CD4-positive, alpha-beta T cell (primary cell): ENCODE data around the gene FBXW4. TPM values are rescaled to one million over a fixed set of nuclear protein-coding genes. Genes with fewer than 3 reads are reported as not detected.

Source experiments
- ATAC-seq: fragments of 200-7000 bp; cut with Tn5 transposase; one replicate; pipeline ENCODE4 v1.10.0; 2022; ENCODE audit warnings: mild to moderate bottlenecking; ENCODE audit not compliant: poor library complexity
- CTCF ChIA-PET: fragments of 350-600 bp; sonication (Branson Sonifier 250); formaldehyde crosslinking; loops from one replicate; lab custom pipeline; 2021; ENCODE audit warnings: antibody characterized with exemption, inconsistent platforms; lab: Charles Lee
- POLR2A ChIA-PET: fragments of 350-600 bp; sonication (Branson Sonifier 250); formaldehyde crosslinking; loops from one replicate; lab custom pipeline; 2021; ENCODE audit warnings: antibody characterized with exemption, inconsistent platforms; lab: Charles Lee
- DNase-seq, 14 experiments: peaks; one replicate each; pipeline ENCODE4 v3.0.0-alpha.2; 2013 to 2020; ENCODE audit warnings: mixed read lengths in 2 of 14
- H3K27ac ChIP-seq, 2 donors: one replicate each; pipeline versions ENCODE4 v1.5.1 to v1.7.0; 2013; ENCODE audit warnings: low read length in 2 of 2, low read depth in 1 of 2, mild to moderate bottlenecking in 1 of 2
- H3K27me3 ChIP-seq, 2 experiments: 1 replicate in 1 of 2; 2 replicates in 1 of 2; pipeline versions ENCODE4 v1.6.1 to v1.7.0; 2013; ENCODE audit warnings: low read length in 2 of 2, control low read depth in 1 of 2, mild to moderate bottlenecking in 1 of 2, moderate library complexity in 1 of 2; ENCODE audit not compliant: insufficient read depth in 2 of 2, control insufficient read depth in 1 of 2
- H3K36me3 ChIP-seq: one replicate; pipeline ENCODE4 v1.6.1; 2013; ENCODE audit warnings: low read length, control low read depth; ENCODE audit not compliant: insufficient read depth
- H3K4me1 ChIP-seq: one replicate; pipeline ENCODE4 v1.6.1; 2013; ENCODE audit warnings: low read length, control low read depth; ENCODE audit not compliant: insufficient read depth
- H3K4me3 ChIP-seq: one replicate; pipeline ENCODE4 v1.5.1; 2013; ENCODE audit warnings: mild to moderate bottlenecking, low read length, moderate library complexity
- H3K9me3 ChIP-seq, 2 experiments: 1 replicate in 1 of 2; 2 replicates in 1 of 2; pipeline versions ENCODE4 v1.6.1 to v1.7.0; 2013; ENCODE audit warnings: low read length in 2 of 2, mild to moderate bottlenecking in 2 of 2, control low read depth in 1 of 2, moderate library complexity in 1 of 2; ENCODE audit not compliant: control insufficient read depth in 1 of 2, insufficient read depth in 1 of 2
- H3K27ac Mint-ChIP-seq: one replicate; pipeline ENCODE4 v1.8.0; 2020; ENCODE audit warnings: mixed read lengths
- H3K27me3 Mint-ChIP-seq: one replicate; pipeline ENCODE4 v1.8.0; 2021; ENCODE audit warnings: mixed read lengths
- H3K36me3 Mint-ChIP-seq: one replicate; pipeline ENCODE4 v1.8.0; 2021; ENCODE audit warnings: low read depth, mixed read lengths
- H3K4me1 Mint-ChIP-seq: one replicate; pipeline ENCODE4 v1.8.0; 2021; ENCODE audit warnings: low read depth, mixed read lengths
- H3K4me3 Mint-ChIP-seq: one replicate; pipeline ENCODE4 v1.8.0; 2020; ENCODE audit warnings: mild to moderate bottlenecking, mixed read lengths
- H3K9me3 Mint-ChIP-seq: one replicate; pipeline ENCODE4 v1.8.0; 2020; ENCODE audit warnings: mixed read lengths
- CTCF ChIP-seq: fragments of 200-600 bp; IDR thresholded peaks from one replicate; pipeline ENCODE4 v1.8.0; 2022; ENCODE audit warnings: antibody characterized with exemption, mild to moderate bottlenecking
- intact Hi-C, 2 experiments: fragments of 100-400 bp; cut with DNase I in 1 of 2; cut with micrococcal nuclease in 1 of 2; formaldehyde crosslinking; loops; one replicate each; pipeline versions ENCODE4 v1.15.1 to v1.9.0; 2023 to 2025; cut with DNase I, micrococcal nuclease
- total RNA-seq, 174 experiments: library from RNA in 2 of 174; stranded (reverse) in 2 of 174; gene quantifications; one replicate each; pipeline ENCODE4 v1.2.3 and lab custom pipeline; 2021 to 2026

The FBXW4 gene
- total RNA-seq, 2 experiments from 2014 or later = 69.7 to 76.4 TPM

GRCh38 chr10:101651336-101651735, 43.6 kb downstream of the FBXW4 start:
- Histone ChIP-seq H3K9me3 (no peaks in the 10 kb centered on the region), H3K4me1 (no peaks in the 10 kb centered on the region), H3K4me3 (no peak overlapping the region), H3K27ac (no peak overlapping the region), H3K36me3 (peaks cover 80% of the 10 kb centered on the region), H3K27me3 (no peaks in the 10 kb centered on the region)
- TF ChIP-seq CTCF = no peak
- H3K9me3 Mint-ChIP-seq = no peaks in the 10 kb centered on the region
- H3K27me3 Mint-ChIP-seq = no peaks in the 10 kb centered on the region
- DNase-seq (no peak), ATAC-seq (no peak)
- H3K27ac Mint-ChIP-seq = no peak overlapping the region
- peaks cover 58% of the 10 kb centered on the region for H3K36me3 Mint-ChIP-seq
- intact Hi-C loops = no loop called here
- CTCF ChIA-PET = no interaction called here
- no peak overlapping the region for H3K4me3 Mint-ChIP-seq
- POLR2A ChIA-PET = no interaction called here
- H3K4me1 Mint-ChIP-seq = no peaks in the 10 kb centered on the region

- H3K4me3 Mint-ChIP-seq = no peak overlapping the region
- DNase-seq = no peak
Observed at GRCh38 chr10:101650863-101651262, 44.1 kb downstream of the FBXW4 start.

GRCh38 chr10:101649525-101650085, 45.4 kb downstream of the FBXW4 start:
- Histone ChIP-seq H3K4me3 (no peak overlapping the region), H3K9me3 (no peaks in the 10 kb centered on the region), H3K36me3 (peaks cover 75% of the 10 kb centered on the region), H3K4me1 (no peaks in the 10 kb centered on the region), H3K27ac (no peak overlapping the region), H3K27me3 (no peaks in the 10 kb centered on the region)
- Mint-ChIP-seq H3K27ac (peak overlapping the region; percentile 44), H3K4me1 (peaks cover 6% of the 10 kb centered on the region), H3K36me3 (peaks cover 57% of the 10 kb centered on the region), H3K4me3 (no peak overlapping the region), H3K27me3 (no peaks in the 10 kb centered on the region), H3K9me3 (no peaks in the 10 kb centered on the region)
- ATAC-seq (no peak), DNase-seq (no peak)
- no peak for TF ChIP-seq CTCF
- intact Hi-C loops = no loop called here
- CTCF ChIA-PET = no interaction called here
- POLR2A ChIA-PET = no interaction called here

More at GRCh38 chr10:101650863-101651262, 44.1 kb downstream of the FBXW4 start:
- no peak for ATAC-seq
- Histone ChIP-seq H3K27ac (no peak overlapping the region), H3K27me3 (no peaks in the 10 kb centered on the region), H3K4me1 (no peaks in the 10 kb centered on the region), H3K36me3 (peaks cover 79% of the 10 kb centered on the region), H3K4me3 (no peak overlapping the region), H3K9me3 (no peaks in the 10 kb centered on the region)
- intact Hi-C loops = no loop called here
- Mint-ChIP-seq H3K9me3 (no peaks in the 10 kb centered on the region), H3K27ac (no peak overlapping the region), H3K27me3 (no peaks in the 10 kb centered on the region), H3K36me3 (peaks cover 57% of the 10 kb centered on the region), H3K4me1 (no peaks in the 10 kb centered on the region)
- CTCF ChIA-PET = no interaction called here
- no peak for TF ChIP-seq CTCF
- POLR2A ChIA-PET = no interaction called here
